Peyer's patch (tissue), 4 donors: ENCODE results near the gene ANKFY1. TPM values are rescaled to one million over a fixed set of nuclear protein-coding genes. Genes with fewer than 3 reads are reported as not detected.

Source experiments
- DNase-seq, 3 donors: peaks; one replicate each; pipeline ENCODE4 v3.0.0-alpha.2; 2017 to 2019
- H3K27ac ChIP-seq, 4 donors: fragments of 200-600 bp; sonication (generic); one replicate each; pipeline ENCODE4 v1.5.1; 2016 to 2019
- H3K27me3 ChIP-seq, 2 donors: fragments of 200-600 bp; sonication (generic); one replicate each; pipeline ENCODE4 v1.5.1; 2019
- H3K36me3 ChIP-seq, 3 donors: fragments of 200-600 bp; sonication (generic); one replicate each; pipeline ENCODE4 v1.5.1; 2016 to 2019
- H3K4me1 ChIP-seq, 4 donors: fragments of 200-600 bp; sonication (generic); one replicate each; pipeline ENCODE4 v1.5.1; 2016 to 2019
- H3K4me3 ChIP-seq, 4 donors: fragments of 200-600 bp; sonication (generic); 1 replicate in 3 of 4; 2 replicates in 1 of 4; pipeline ENCODE4 v1.5.1; 2016 to 2019; ENCODE audit warnings: mild to moderate bottlenecking in 1 of 4
- H3K9me3 ChIP-seq, 4 donors: fragments of 200-600 bp; sonication (generic); one replicate each; pipeline ENCODE4 v1.5.1; 2016 to 2019; ENCODE audit warnings: mild to moderate bottlenecking in 1 of 4
- POLR2A ChIP-seq, 2 donors: fragments of 450-650 bp; IDR thresholded peaks; one replicate each; pipeline ENCODE4 v1.5.1; 2017; ENCODE audit warnings: antibody characterized with exemption in 2 of 2, mild to moderate bottlenecking in 2 of 2, moderate library complexity in 2 of 2
- total RNA-seq, 4 donors: library from RNA; depleted of rRNA; stranded (reverse); fragments of >200 nt; gene quantifications; one replicate each; pipeline ENCODE4 v1.1.0, GENCODE V29; 2016
- TF ChIP-seq, protein P1 (sequence below), 6 experiments: fragments of 450-650 bp in 4 of 6; fragments of 200-600 bp in 2 of 6; sonication (generic) in 1 of 6; IDR thresholded peaks; one replicate each; pipeline ENCODE4 v1.5.1; 2017 to 2019; ENCODE audit warnings: antibody characterized with exemption in 6 of 6, mild to moderate bottlenecking in 3 of 6, moderate library complexity in 1 of 6

Gene ANKFY1
- total RNA-seq, 4 donors from 2014 or later: 40.8 to 57.1 (median 48.5) TPM

- peaks cover 0 to 34% (median 0%) of the 10 kb centered on the region in 3 donors for H3K36me3 ChIP-seq
These were observed 23.9 kb upstream of the ANKFY1 start for GRCh38 chr17:4287710-4288109.

DNA sequence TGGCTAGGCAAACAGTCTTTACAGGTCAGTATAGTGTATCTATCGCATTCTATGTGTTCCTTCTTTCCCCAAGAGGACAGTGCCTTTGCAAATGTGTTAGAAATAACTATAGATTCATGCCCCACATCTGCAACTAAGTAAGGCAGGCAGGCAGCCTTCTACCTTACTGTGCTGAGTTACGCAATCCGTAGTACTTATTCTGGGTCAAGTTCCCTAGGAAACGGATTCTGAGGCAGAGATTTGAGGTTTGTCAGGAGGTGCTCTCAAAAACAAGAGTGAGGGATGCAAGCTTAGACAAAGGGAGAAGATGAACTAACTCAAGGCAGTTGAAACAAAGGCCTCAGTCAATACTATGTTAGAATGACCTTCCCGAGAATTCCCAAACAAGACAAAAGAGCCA lies 12.7 kb upstream of the ANKFY1 start:
- DNase-seq: no peak
- Histone ChIP-seq H3K9me3 (no peaks in the 10 kb centered on the region), H3K27me3 (no peaks in the 10 kb centered on the region), H3K4me3 (no peak overlapping the region), H3K4me1 (no peaks in the 10 kb centered on the region), H3K27ac (no peak overlapping the region), H3K36me3 (peaks cover 0 to 11% (median 0%) of the 10 kb centered on the region in 3 donors)
- no peak for TF ChIP-seq POLR2A (IDR thresholded peaks at IDR 0.05)
- TF ChIP-seq, protein P1, sequence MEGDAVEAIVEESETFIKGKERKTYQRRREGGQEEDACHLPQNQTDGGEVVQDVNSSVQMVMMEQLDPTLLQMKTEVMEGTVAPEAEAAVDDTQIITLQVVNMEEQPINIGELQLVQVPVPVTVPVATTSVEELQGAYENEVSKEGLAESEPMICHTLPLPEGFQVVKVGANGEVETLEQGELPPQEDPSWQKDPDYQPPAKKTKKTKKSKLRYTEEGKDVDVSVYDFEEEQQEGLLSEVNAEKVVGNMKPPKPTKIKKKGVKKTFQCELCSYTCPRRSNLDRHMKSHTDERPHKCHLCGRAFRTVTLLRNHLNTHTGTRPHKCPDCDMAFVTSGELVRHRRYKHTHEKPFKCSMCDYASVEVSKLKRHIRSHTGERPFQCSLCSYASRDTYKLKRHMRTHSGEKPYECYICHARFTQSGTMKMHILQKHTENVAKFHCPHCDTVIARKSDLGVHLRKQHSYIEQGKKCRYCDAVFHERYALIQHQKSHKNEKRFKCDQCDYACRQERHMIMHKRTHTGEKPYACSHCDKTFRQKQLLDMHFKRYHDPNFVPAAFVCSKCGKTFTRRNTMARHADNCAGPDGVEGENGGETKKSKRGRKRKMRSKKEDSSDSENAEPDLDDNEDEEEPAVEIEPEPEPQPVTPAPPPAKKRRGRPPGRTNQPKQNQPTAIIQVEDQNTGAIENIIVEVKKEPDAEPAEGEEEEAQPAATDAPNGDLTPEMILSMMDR (IDR thresholded peaks at IDR 0.05): no peak

More at GRCh38 chr17:4287710-4288109, 23.9 kb upstream of the ANKFY1 start:
- no peak for DNase-seq
- Histone ChIP-seq H3K9me3 (no peaks in the 10 kb centered on the region), H3K27me3 (no peaks in the 10 kb centered on the region), H3K4me1 (no peaks in the 10 kb centered on the region), H3K27ac (no peak overlapping the region), H3K4me3 (no peak overlapping the region)
- no peak for TF ChIP-seq POLR2A (IDR thresholded peaks at IDR 0.05)
- TF ChIP-seq, protein P1 (IDR thresholded peaks at IDR 0.05): no peak

GRCh38 chr17:4272972-4273368 lies 9.2 kb upstream of the ANKFY1 start:
- Histone ChIP-seq H3K27ac (no peak overlapping the region), H3K36me3 (no peaks in the 10 kb centered on the region), H3K27me3 (no peaks in the 10 kb centered on the region), H3K4me3 (no peak overlapping the region), H3K9me3 (no peaks in the 10 kb centered on the region), H3K4me1 (no peaks in the 10 kb centered on the region)
- TF ChIP-seq POLR2A (IDR thresholded peaks at IDR 0.05): no peak
- TF ChIP-seq, protein P1 (IDR thresholded peaks at IDR 0.05): no peak
- no peak for DNase-seq

- TF ChIP-seq, protein P1 (IDR thresholded peaks at IDR 0.05): no peak
- TF ChIP-seq POLR2A (IDR thresholded peaks at IDR 0.05): no peak
- no peaks in the 10 kb centered on the region for H3K36me3 ChIP-seq
- no peak overlapping the region for H3K27ac ChIP-seq
- H3K4me1 ChIP-seq: no peaks in the 10 kb centered on the region
- no peak overlapping the region for H3K4me3 ChIP-seq
- H3K27me3 ChIP-seq: no peaks in the 10 kb centered on the region
- DNase-seq: no peak
- H3K9me3 ChIP-seq: no peaks in the 10 kb centered on the region
These were observed 8.6 kb upstream of the ANKFY1 start for GRCh38 chr17:4272213-4272971.

DNA sequence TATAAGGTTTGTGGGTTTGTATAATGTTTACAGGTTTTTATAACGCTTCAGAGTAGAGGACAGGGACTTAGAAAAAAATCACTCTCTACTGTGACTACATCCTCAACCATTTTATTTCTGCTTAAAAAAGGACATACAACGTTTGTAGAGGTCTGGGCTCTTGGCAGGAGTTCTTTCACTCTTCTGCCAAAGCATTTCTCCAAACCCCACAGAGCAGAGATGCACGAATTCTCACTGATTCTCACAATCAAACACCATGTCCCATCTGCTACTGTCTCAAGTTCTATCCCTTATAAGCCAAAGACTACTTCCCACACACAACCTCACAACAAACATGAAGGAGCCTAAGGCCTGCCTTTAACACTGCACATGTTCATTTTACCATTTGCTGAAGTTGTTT lies 7.0 kb upstream of the ANKFY1 start:
- H3K27ac ChIP-seq: no peak overlapping the region
- DNase-seq: no peak
- no peaks in the 10 kb centered on the region for H3K27me3 ChIP-seq
- H3K4me3 ChIP-seq: no peak overlapping the region
- no peak for TF ChIP-seq POLR2A (IDR thresholded peaks at IDR 0.05)
- TF ChIP-seq, protein P1 (IDR thresholded peaks at IDR 0.05): no peak
- no peaks in the 10 kb centered on the region for H3K9me3 ChIP-seq
- no peaks in the 10 kb centered on the region for H3K36me3 ChIP-seq
- H3K4me1 ChIP-seq: no peaks in the 10 kb centered on the region
